Heart left ventricle (tissue), 16 donors: Measurements from ENCODE around the gene NAT14. TPM values are rescaled to one million over a fixed set of nuclear protein-coding genes. Genes with fewer than 3 reads are reported as not detected.
A peak's percentile ranks its signal among the peaks of the same experiment; 100 is the strongest.

Source experiments
- ATAC-seq, 4 donors: fragments of 200-7000 bp; cut with Tn5 transposase; one replicate each; pipeline ENCODE4 v1.9.1; 2020 to 2022; ENCODE audit warnings: moderate library complexity in 4 of 4, mild to moderate bottlenecking in 3 of 4, moderate number of reproducible peaks in 1 of 4
- DNase-seq, 5 donors: peaks; one replicate each; pipeline ENCODE4 v3.0.0-alpha.2; 2020
- H3K27ac ChIP-seq, 12 donors: fragments of 200-600 bp; sonication (generic) in 4 of 12; one replicate each; pipeline versions ENCODE4 v1.5.0 to v1.8.0; 2016 to 2022; ENCODE audit warnings: mild to moderate bottlenecking in 2 of 12
- H3K27me3 ChIP-seq, 9 donors: fragments of 200-600 bp; sonication (generic) in 2 of 9; one replicate each; pipeline versions ENCODE4 v1.5.1 to v1.8.0; 2016 to 2022; ENCODE audit warnings: mild to moderate bottlenecking in 3 of 9
- H3K36me3 ChIP-seq, 9 donors: fragments of 200-600 bp; sonication (generic) in 2 of 9; one replicate each; pipeline versions ENCODE4 v1.5.0 to v1.8.0; 2018 to 2022; ENCODE audit warnings: mild to moderate bottlenecking in 2 of 9
- H3K4me1 ChIP-seq, 12 donors: fragments of 200-600 bp; sonication (generic) in 4 of 12; one replicate each; pipeline versions ENCODE4 v1.5.0 to v1.8.0; 2016 to 2022; ENCODE audit warnings: mild to moderate bottlenecking in 3 of 12
- H3K4me3 ChIP-seq, 12 donors: fragments of 200-600 bp; sonication (generic) in 4 of 12; one replicate each; pipeline versions ENCODE4 v1.5.0 to v1.8.0; 2017 to 2022; ENCODE audit warnings: mild to moderate bottlenecking in 9 of 12, moderate library complexity in 4 of 12
- H3K9me3 ChIP-seq, 12 donors: fragments of 200-600 bp; sonication (generic) in 4 of 12; one replicate each; pipeline versions ENCODE4 v1.5.0 to v1.8.0; 2016 to 2022; ENCODE audit warnings: mild to moderate bottlenecking in 1 of 12
- POLR2A ChIP-seq, 2 donors: fragments of 450-650 bp; IDR thresholded peaks; one replicate each; pipeline ENCODE4 v1.6.1; 2017; ENCODE audit warnings: antibody characterized with exemption in 2 of 2, mild to moderate bottlenecking in 2 of 2, moderate library complexity in 2 of 2
- WGBS, 4 donors: extraction: QIAGEN DNeasy Blood & Tissue Kit in 2 of 4; methylation state at CpG; one replicate each; pipeline versions ENCODE4 v1.1.5 to v1.1.7; 2013 to 2018; 5-methylcytosine and 5-hydroxymethylcytosine counted together
- intact Hi-C, 10 donors: fragments of 100-400 bp; cut with DNase I; formaldehyde crosslinking; loops; one replicate each; pipeline versions ENCODE4 v1.11.1 to v1.14.2; 2022
- polyA plus RNA-seq, 2 donors: library from polyadenylated mRNA; stranded (reverse); fragments of 200-250 nt; gene quantifications; one replicate each; pipeline ENCODE4 v1.2.3, GENCODE V29; 2013
- total RNA-seq, 9 donors: library from RNA; depleted of rRNA in 2 of 9; stranded (reverse); fragments of >200 nt in 2 of 9; fragmentation: NEBNext Ultra II Directional in 3 of 9; extraction: Animal tissue kit (Norgen Biotek cat#: 25700) in 3 of 9; gene quantifications; one replicate each; pipeline versions ENCODE4 v1.1.0 to v1.2.4, GENCODE V29; 2016 to 2023
- TF ChIP-seq, protein P1 (sequence below), 12 donors: fragments of 200-600 bp; sonication (generic) in 4 of 12; IDR thresholded peaks; one replicate each; pipeline versions ENCODE4 v1.5.0 to v1.8.0; 2018 to 2022; ENCODE audit warnings: antibody characterized with exemption in 12 of 12, mild to moderate bottlenecking in 5 of 12
- donor health status: ischemic (EF 13 %, LVEDD 7.1; RV severe dilation, severe dysfunction).
- donor health status: healthy with polysubstance abuse.
- donor health status: DM: no; HTN: yes; CAD: no.
- donor health status: DM: no; HTN: no; CAD: no.
- donor health status: ischemic (EF 25% LVEDD 6.9; RV normal size, moderate dysfunction).
- donor health status: ischemic (EF 25% LVEDD 5.7; RV mildly dilated, moderate dysfunction).
- donor health status: healthy.
- donor health status: DM: yes; HTN: yes; CAD: no.
- donor health status: ischemic (EF 35%, LVEDD 5.7; RV mildly dilated, moderate dysfunction).
- donor health status: nonischemic (EF 11% LVEDD 7.7; RV severe dilation, severe dysfunction).
- donor health status: DM: yes; HTN: yes; CAD: no.
- donor health status: PGD.
- donor health status: ischemic (EF 29% LVEDD 5.4; RV normal size, mild dysfunction).
- donor health status: nonischemic (EF 23%, LVEDD 6.1; RV moderate dilation, normal function).

The NAT14 gene
- total and polyA plus RNA-seq, 11 donors, result 2.9 to 10.4 (median 7.3) TPM

DNA sequence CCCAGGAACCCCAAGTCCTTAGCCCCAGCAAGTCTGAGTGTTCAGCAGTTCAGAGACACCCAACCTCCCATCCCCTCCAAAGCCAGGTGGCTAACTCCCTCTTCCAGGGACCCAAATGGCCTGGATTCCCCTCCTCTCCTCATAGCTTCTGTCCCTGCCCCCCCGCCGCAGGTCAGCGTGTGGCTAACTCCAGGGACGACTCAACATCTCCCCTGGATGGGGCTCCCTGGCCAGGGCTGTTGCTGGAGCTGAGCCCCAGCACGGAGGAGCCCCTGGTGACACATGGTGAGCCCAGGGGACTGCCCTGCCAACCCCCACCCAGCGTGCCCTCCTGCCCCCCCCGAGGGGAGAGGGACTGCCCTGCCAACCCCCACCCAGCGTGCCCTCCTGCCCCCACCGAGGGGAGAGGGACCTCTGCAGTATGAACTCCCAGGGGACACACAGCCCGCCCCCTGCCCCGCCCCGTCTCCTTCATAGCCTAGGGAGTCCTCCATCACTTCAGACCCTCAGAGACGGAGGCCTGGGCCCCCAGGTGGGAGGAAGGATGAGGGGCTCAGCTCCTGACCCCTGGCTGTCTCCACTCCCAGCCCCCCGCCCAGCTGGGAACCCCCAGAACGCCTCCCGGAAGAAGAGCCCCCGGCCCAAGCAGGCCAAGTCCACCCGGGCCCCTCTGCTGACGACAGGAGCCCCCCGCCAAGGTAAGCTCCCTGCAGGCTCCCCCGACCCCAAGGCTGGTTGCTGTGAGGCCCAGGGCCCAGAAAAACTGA is 4.9 kb downstream of the NAT14 start:
- Histone ChIP-seq H3K9me3 (no peaks in the 10 kb centered on the region), H3K4me3 (no peak overlapping the region)

DNA sequence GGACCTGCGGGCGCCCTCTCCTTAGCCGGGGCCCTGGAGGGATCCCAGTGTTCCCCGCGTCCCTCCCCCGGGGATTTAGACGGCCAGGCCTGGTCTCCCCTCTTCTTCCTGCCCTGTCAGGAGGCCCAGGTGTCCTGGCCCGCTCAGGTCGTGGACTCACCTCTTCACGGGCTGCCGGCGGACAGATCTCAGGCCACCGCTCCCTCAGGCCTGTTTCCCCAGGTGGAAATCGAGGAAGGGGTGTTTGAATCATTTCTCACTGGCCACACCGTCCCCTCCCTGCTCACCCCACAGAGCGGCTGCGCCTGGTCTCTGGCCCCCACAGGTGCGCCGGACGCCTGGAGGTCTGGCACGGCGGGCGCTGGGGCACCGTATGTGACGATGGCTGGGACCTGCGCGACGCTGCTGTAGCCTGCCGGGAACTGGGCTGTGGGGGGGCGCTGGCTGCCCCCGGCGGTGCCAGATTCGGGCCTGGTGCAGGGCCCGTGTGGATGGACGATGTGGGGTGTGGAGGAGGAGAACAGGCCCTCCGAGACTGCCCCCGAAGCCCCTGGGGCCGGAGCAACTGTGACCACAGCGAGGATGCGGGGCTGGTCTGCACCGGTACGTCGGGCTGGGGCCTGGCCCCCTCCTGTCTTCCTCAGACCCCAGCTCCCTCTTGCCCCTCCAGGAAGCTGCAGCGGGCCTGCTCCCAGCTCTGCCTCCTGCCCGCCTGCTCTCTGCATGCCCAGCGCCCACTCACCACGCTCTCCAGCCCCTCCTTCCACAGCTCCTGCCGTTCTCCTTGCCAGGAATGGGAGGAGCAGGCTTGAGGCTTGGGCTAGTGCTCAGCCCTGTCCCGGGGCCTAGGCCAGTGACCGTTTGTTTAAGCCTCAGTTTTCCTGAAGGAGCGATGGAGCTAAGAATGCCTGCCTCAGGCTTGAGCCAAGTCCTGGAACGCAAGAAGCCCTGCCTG is 5.8 kb downstream of the NAT14 start:
- Histone ChIP-seq H3K27ac (peak overlapping the region in 4 of 12 donors; percentile 19 to 98 (median 26)), H3K36me3 (no peaks in the 10 kb centered on the region), H3K4me1 (peaks cover 0 to 53% (median 36%) of the 10 kb centered on the region in 12 donors), H3K9me3 (no peaks in the 10 kb centered on the region), H3K4me3 (no peak overlapping the region), H3K27me3 (peaks cover 0 to 11% (median 0%) of the 10 kb centered on the region in 9 donors)
- intact Hi-C loops, result no loop called here
- TF ChIP-seq, protein P1, sequence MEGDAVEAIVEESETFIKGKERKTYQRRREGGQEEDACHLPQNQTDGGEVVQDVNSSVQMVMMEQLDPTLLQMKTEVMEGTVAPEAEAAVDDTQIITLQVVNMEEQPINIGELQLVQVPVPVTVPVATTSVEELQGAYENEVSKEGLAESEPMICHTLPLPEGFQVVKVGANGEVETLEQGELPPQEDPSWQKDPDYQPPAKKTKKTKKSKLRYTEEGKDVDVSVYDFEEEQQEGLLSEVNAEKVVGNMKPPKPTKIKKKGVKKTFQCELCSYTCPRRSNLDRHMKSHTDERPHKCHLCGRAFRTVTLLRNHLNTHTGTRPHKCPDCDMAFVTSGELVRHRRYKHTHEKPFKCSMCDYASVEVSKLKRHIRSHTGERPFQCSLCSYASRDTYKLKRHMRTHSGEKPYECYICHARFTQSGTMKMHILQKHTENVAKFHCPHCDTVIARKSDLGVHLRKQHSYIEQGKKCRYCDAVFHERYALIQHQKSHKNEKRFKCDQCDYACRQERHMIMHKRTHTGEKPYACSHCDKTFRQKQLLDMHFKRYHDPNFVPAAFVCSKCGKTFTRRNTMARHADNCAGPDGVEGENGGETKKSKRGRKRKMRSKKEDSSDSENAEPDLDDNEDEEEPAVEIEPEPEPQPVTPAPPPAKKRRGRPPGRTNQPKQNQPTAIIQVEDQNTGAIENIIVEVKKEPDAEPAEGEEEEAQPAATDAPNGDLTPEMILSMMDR (IDR thresholded peaks at IDR 0.05), result no peak
- no peak for TF ChIP-seq POLR2A (IDR thresholded peaks at IDR 0.05)
- DNase-seq, result peak in 1 of 5 donors; percentile 32
- WGBS, 4 donors, result 81 to 84% (median 83%) methylated on average over 30 to 52 of the region's 52 CpGs
- ATAC-seq, result no peak

More for the DNA sequence above, 4.9 kb downstream of the NAT14 start:
- DNase-seq, result no peak
- 57 to 73% (median 71%) methylated on average over 9 to 21 of the region's 21 CpGs for WGBS, 4 donors
- peak overlapping the region in 2 of 12 donors; percentile 49 to 98 for H3K27ac ChIP-seq
- no peaks in the 10 kb centered on the region for H3K36me3 ChIP-seq
- intact Hi-C loops, result no loop called here
- H3K27me3 ChIP-seq, result peaks cover 0 to 14% (median 0%) of the 10 kb centered on the region in 9 donors
- TF ChIP-seq, protein P1 (IDR thresholded peaks at IDR 0.05), result no peak
- TF ChIP-seq POLR2A (IDR thresholded peaks at IDR 0.05), result no peak
- no peak for ATAC-seq
- peaks cover 0 to 62% (median 39%) of the 10 kb centered on the region in 12 donors for H3K4me1 ChIP-seq

DNA sequence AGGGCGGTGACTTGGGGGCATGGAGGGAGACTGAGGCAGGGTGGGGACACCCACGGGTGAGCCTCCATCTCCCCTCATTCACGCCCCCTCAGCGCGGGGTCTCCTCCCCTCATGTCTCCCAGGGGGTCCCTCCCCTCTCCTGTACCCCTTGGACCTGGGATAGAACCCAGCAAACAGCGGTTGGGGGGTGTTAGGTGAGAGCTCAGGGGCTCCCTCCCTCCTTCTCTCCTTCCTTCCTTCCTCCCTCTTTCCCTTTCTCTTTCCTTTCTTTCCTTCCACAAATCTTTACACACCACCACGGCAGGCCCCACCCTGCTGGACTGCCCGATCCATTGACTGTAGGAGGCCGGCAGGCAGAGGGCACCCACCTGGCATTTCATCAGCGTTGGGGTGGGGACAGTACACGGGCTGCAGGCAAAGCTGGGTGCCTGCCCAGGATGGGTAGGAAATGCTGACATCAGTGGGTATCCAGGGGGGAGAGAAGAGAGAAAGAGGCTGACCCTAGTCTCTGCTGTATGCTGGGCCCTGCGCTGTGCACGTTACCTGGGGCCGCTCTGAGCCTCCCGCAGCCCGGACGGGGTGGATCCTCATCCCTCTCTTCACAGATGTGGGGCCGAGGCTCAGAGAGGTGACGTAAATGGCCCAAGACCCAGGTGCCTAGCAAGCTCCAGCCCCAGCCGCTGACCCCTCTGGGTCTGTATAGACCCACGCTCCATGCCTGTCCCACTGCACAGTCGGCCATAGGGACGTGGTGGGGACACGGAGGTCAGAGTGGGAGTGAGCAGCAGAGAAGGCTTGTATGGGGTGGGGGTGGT is 6.8 kb downstream of the NAT14 start:
- Histone ChIP-seq H3K4me1 (peaks cover 0 to 43% (median 26%) of the 10 kb centered on the region in 12 donors), H3K4me3 (no peak overlapping the region), H3K27ac (peak overlapping the region in 4 of 12 donors; percentile 19 to 99 (median 64)), H3K36me3 (peaks cover 0 to 7% (median 0%) of the 10 kb centered on the region in 9 donors), H3K27me3 (peaks cover 0 to 11% (median 0%) of the 10 kb centered on the region in 9 donors), H3K9me3 (no peaks in the 10 kb centered on the region)
- intact Hi-C loops, result no loop called here
- TF ChIP-seq POLR2A (IDR thresholded peaks at IDR 0.05), result no peak
- TF ChIP-seq, protein P1 (IDR thresholded peaks at IDR 0.05), result no peak
- DNase-seq (peak in 2 of 5 donors; percentile 18 to 20), ATAC-seq (no peak)
- WGBS, 4 donors, result 75 to 80% (median 77%) methylated on average over 23 to 24 of the region's 24 CpGs
